ENCODE results near the gene ITGA1. TPM values are rescaled to one million over a fixed set of nuclear protein-coding genes. Genes with fewer than 3 reads are reported as not detected.

Gene ITGA1
- total RNA-seq, 6 experiments from 2014 or later, result 66.5 to 116 (median 82.1) TPM

DNA sequence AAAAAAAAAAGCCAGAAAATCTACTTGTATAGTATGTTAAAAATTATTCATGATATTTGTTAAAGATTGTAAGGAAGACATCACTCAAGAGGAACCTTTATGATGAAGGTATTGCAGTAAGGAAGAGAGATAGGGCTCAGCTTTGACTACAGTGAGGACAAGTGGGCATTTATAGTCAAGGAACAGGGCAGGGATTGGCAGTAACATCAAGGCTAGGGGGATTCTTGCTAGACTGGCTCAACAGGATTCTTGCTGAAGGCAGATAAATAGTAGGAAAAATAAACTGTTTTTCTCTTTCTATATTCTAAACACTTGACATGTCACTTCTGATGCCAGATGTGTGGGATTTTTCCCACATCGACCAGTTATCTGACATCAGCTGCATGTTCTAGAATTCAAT, 96.7 kb downstream of the ITGA1 start:
- DNase-seq (no peak), ATAC-seq (no peak)
- TF ChIP-seq POLR2A (IDR thresholded peaks at IDR 0.05) (no peak), CTCF (IDR thresholded peaks at IDR 0.05) (no peak)
- H3K4me1 ChIP-seq, result peaks cover 0 to 12% (median 5%) of the 10 kb centered on the region in 4 donors
- H3K9me3 ChIP-seq, result no peaks in the 10 kb centered on the region
- 67% methylated on average over 1 of the region's 1 CpG for WGBS (ENCODE audit: insufficient coverage, low coverage, low lambda C conversion rate, missing lambda C conversion rate)
- no peak overlapping the region for H3K4me3 ChIP-seq
- peaks cover 0 to 8% (median 0%) of the 10 kb centered on the region in 4 donors for H3K36me3 ChIP-seq
- no peaks in the 10 kb centered on the region for H3K27me3 ChIP-seq
- intact Hi-C loops (cut with DNase I), result no loop called here
- no peak overlapping the region for H3K27ac ChIP-seq

DNA sequence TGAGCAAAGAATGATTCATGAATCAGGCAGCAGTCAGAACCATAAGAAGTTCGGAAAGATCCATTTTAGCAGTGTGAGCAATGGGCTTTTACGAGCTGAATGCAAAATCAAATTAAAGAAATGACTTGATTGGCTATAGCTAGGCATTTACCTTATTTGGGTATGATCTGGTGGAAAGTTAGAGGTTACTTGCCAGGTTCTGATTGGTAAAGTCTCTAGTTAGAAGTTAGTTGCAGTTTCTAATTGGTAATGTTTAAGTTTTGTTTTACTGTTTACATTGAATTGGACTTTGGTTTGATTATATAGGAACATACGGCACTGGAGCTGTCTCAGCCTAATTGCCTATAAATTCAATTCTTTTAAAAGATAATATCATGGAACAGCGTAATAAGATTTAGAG, 97.9 kb downstream of the ITGA1 start:
- WGBS (ENCODE audit: insufficient coverage, low coverage, low lambda C conversion rate, missing lambda C conversion rate), result 80% methylated on average over 4 of the region's 4 CpGs
- H3K9me3 ChIP-seq, result no peaks in the 10 kb centered on the region
- no peak for DNase-seq
- peaks cover 0 to 12% (median 5%) of the 10 kb centered on the region in 4 donors for H3K4me1 ChIP-seq
- TF ChIP-seq CTCF (IDR thresholded peaks at IDR 0.05) (no peak), POLR2A (IDR thresholded peaks at IDR 0.05) (no peak)
- peaks cover 0 to 8% (median 0%) of the 10 kb centered on the region in 4 donors for H3K36me3 ChIP-seq
- no peak overlapping the region for H3K4me3 ChIP-seq
- ATAC-seq, result no peak
- H3K27me3 ChIP-seq, result no peaks in the 10 kb centered on the region
- intact Hi-C loops (cut with DNase I), result no loop called here
- H3K27ac ChIP-seq, result no peak overlapping the region

- no peak overlapping the region for H3K4me3 ChIP-seq
- no peaks in the 10 kb centered on the region for H3K27me3 ChIP-seq
- no peak overlapping the region for H3K27ac ChIP-seq
- DNase-seq, result no peak
- TF ChIP-seq CTCF (IDR thresholded peaks at IDR 0.05), result no peak
- no peaks in the 10 kb centered on the region for H3K9me3 ChIP-seq
- peaks cover 0 to 12% (median 5%) of the 10 kb centered on the region in 4 donors for H3K4me1 ChIP-seq
- intact Hi-C loops (cut with DNase I), result no loop called here
- peaks cover 0 to 8% (median 0%) of the 10 kb centered on the region in 4 donors for H3K36me3 ChIP-seq
- WGBS (ENCODE audit: insufficient coverage, low coverage, low lambda C conversion rate, missing lambda C conversion rate), result 65% methylated on average over 2 of the region's 2 CpGs
- ATAC-seq, result no peak
These were observed 98.5 kb downstream of the ITGA1 start for GRCh38 chr5:52886206-52886605.

GRCh38 chr5:52887066-52887465, 99.3 kb downstream of the ITGA1 start:
- peaks cover 0 to 14% (median 6%) of the 10 kb centered on the region in 4 donors for H3K4me1 ChIP-seq
- no peak overlapping the region for H3K27ac ChIP-seq
- no peak for ATAC-seq
- no peak for DNase-seq
- intact Hi-C loops (cut with DNase I), result no loop called here
- TF ChIP-seq POLR2A (IDR thresholded peaks at IDR 0.05) (no peak), CTCF (IDR thresholded peaks at IDR 0.05) (no peak)
- no peak overlapping the region for H3K4me3 ChIP-seq
- no peaks in the 10 kb centered on the region for H3K9me3 ChIP-seq
- 50% methylated on average over 1 of the region's 2 CpGs for WGBS (ENCODE audit: insufficient coverage, low coverage, low lambda C conversion rate, missing lambda C conversion rate)
- H3K27me3 ChIP-seq, result no peaks in the 10 kb centered on the region
- H3K36me3 ChIP-seq, result peaks cover 0 to 2% (median 0%) of the 10 kb centered on the region in 4 donors

GRCh38 chr5:52888363-52888762, 100.6 kb downstream of the ITGA1 start:
- DNase-seq (no peak), ATAC-seq (peak; percentile 60 to 67 (median 64))
- intact Hi-C loops (cut with DNase I), result no loop called here
- WGBS (ENCODE audit: insufficient coverage, low coverage, low lambda C conversion rate, missing lambda C conversion rate), result 22% methylated on average over 5 of the region's 5 CpGs
- no peak for TF ChIP-seq POLR2A (IDR thresholded peaks at IDR 0.05)
- no peak for TF ChIP-seq CTCF (IDR thresholded peaks at IDR 0.05)
- Histone ChIP-seq H3K4me1 (peaks cover 0 to 24% (median 11%) of the 10 kb centered on the region in 4 donors), H3K9me3 (no peaks in the 10 kb centered on the region), H3K36me3 (no peaks in the 10 kb centered on the region), H3K27ac (peak overlapping the region; percentile 40 to 79 (median 74)), H3K27me3 (no peaks in the 10 kb centered on the region), H3K4me3 (no peak overlapping the region)
